Neural cell (in vitro differentiated cells): ENCODE results near the gene ARL15. TPM values are rescaled to one million over a fixed set of nuclear protein-coding genes. Genes with fewer than 3 reads are reported as not detected.

Source experiments
- H2AFZ ChIP-seq: fragments of 200-600, 300-800 bp; sonication (generic), shearing (Covaris generic); 2 replicates; pipeline ENCODE4 v1.6.0; 2014; ENCODE audit warnings: low read depth, mild to moderate bottlenecking, antibody characterized with exemption, low read length, moderate library complexity
- H3F3A ChIP-seq: fragments of 200-600 bp; shearing (Covaris generic); 2 replicates; pipeline ENCODE4 v1.6.1; 2016; ENCODE audit warnings: mild to moderate bottlenecking, moderate library complexity, mixed read lengths, antibody characterized with exemption, low read length; ENCODE audit not compliant: insufficient read depth, poor library complexity, severe bottlenecking
- H3K27ac ChIP-seq: fragments of 200-600, 300-800 bp; sonication (generic), shearing (Covaris generic); 2 replicates; pipeline ENCODE4 v1.5.1; 2014; ENCODE audit warnings: mild to moderate bottlenecking, low read length, moderate library complexity
- H3K27me3 ChIP-seq: fragments of 300-800, 200-600 bp; sonication (generic), shearing (Covaris generic); 2 replicates; pipeline ENCODE4 v1.6.0; 2014; ENCODE audit warnings: mild to moderate bottlenecking, low read depth, low read length, moderate library complexity; ENCODE audit not compliant: insufficient read depth
- H3K36me3 ChIP-seq: fragments of 300-800, 200-600 bp; sonication (generic), shearing (Covaris generic); 2 replicates; pipeline ENCODE4 v1.5.1; 2014; ENCODE audit warnings: mild to moderate bottlenecking, antibody characterized with exemption, low read length, moderate library complexity; ENCODE audit not compliant: insufficient read depth
- H3K4me2 ChIP-seq: fragments of 300-800, 200-600 bp; sonication (generic), shearing (Covaris generic); 2 replicates; pipeline ENCODE4 v1.6.0; 2014; ENCODE audit warnings: mild to moderate bottlenecking, low read length
- H3K4me3 ChIP-seq: fragments of 300-800, 200-600 bp; sonication (generic), shearing (Covaris generic); 2 replicates; pipeline ENCODE4 v1.5.1; 2014; ENCODE audit warnings: mild to moderate bottlenecking, low read length, moderate library complexity
- H3K79me2 ChIP-seq: fragments of 200-600 bp; shearing (Covaris generic); replicated peaks from 2 replicates; pipeline ENCODE4 v1.6.0; 2014; ENCODE audit warnings: mild to moderate bottlenecking, low read length, moderate library complexity; ENCODE audit not compliant: insufficient read depth
- H3K9ac ChIP-seq: fragments of 300-800, 200-600 bp; sonication (generic), shearing (Covaris generic); 2 replicates; pipeline ENCODE4 v1.6.1; 2016; ENCODE audit warnings: mild to moderate bottlenecking, low read length, mixed read lengths
- H3K9me2 ChIP-seq: fragments of 200-600 bp; shearing (Covaris generic); 2 replicates; pipeline ENCODE4 v1.6.1; 2016; ENCODE audit warnings: mild to moderate bottlenecking, low read length, mixed read lengths; ENCODE audit not compliant: insufficient read depth
- H3K9me3 ChIP-seq: fragments of 200-600, 300-800 bp; sonication (generic), shearing (Covaris generic); 2 replicates; pipeline ENCODE4 v1.6.1; 2016; ENCODE audit warnings: mild to moderate bottlenecking, mixed run types, low read length, moderate library complexity, mixed read lengths
- H4K20me1 ChIP-seq: fragments of 200-600 bp; shearing (Covaris generic); 2 replicates; pipeline ENCODE4 v1.6.1; 2016; ENCODE audit warnings: mild to moderate bottlenecking, mixed run types; ENCODE audit not compliant: insufficient read depth
- EP300 ChIP-seq: fragments of 450-650 bp; conservative IDR thresholded peaks from 2 replicates; pipeline ENCODE4 v1.6.1; 2014; ENCODE audit warnings: antibody characterized with exemption, mild to moderate bottlenecking, moderate library complexity; ENCODE audit not compliant: poor library complexity, severe bottlenecking
- EZH2 ChIP-seq: fragments of 200-600, 300-800 bp; shearing (Covaris generic), sonication (generic); IDR thresholded peaks from 2 replicates; pipeline ENCODE4 v1.6.1; 2014; ENCODE audit warnings: antibody characterized with exemption, low read length, borderline replicate concordance, mild to moderate bottlenecking; ENCODE audit not compliant: insufficient read depth, poor library complexity, severe bottlenecking
- MXI1 ChIP-seq: fragments of 450-650 bp; conservative IDR thresholded peaks from 2 replicates; pipeline ENCODE4 v1.6.1; 2014; ENCODE audit warnings: antibody characterized with exemption, mild to moderate bottlenecking; ENCODE audit not compliant: poor library complexity, severe bottlenecking
- POLR2AphosphoS5 ChIP-seq: IDR thresholded peaks from 2 replicates; pipeline ENCODE4 v1.6.1; 2012
- RAD21 ChIP-seq: fragments of 450-650 bp; conservative IDR thresholded peaks from 2 replicates; pipeline ENCODE4 v1.6.1; 2014; ENCODE audit warnings: antibody characterized with exemption, mild to moderate bottlenecking, moderate library complexity
- SMC3 ChIP-seq: fragments of 450-650 bp; conservative IDR thresholded peaks from 2 replicates; pipeline ENCODE4 v1.6.1; 2014; ENCODE audit warnings: antibody characterized with exemption, mild to moderate bottlenecking, moderate library complexity; ENCODE audit not compliant: poor library complexity
- TAF1 ChIP-seq: IDR thresholded peaks from 2 replicates; pipeline ENCODE4 v1.6.1; 2012; ENCODE audit warnings: low read depth
- polyA plus RNA-seq: library from polyadenylated mRNA; depleted of rRNA; stranded (reverse); fragments of >200 nt; gene quantifications from 2 replicates; pipeline ENCODE4 v1.2.3, GENCODE V29; 2014
- TF ChIP-seq, protein P1 (sequence below): IDR thresholded peaks from 2 replicates; pipeline ENCODE4 v1.6.1; 2012; ENCODE audit warnings: borderline replicate concordance
- TF ChIP-seq, protein P2 (sequence below): fragments of 450-650 bp; IDR thresholded peaks from 2 replicates; pipeline ENCODE4 v1.5.1; 2014; ENCODE audit warnings: antibody characterized with exemption, mild to moderate bottlenecking, moderate library complexity; ENCODE audit not compliant: poor library complexity, severe bottlenecking

The ARL15 gene
- polyA plus RNA-seq, 1 donor from 2014 or later: 51.9 TPM

DNA sequence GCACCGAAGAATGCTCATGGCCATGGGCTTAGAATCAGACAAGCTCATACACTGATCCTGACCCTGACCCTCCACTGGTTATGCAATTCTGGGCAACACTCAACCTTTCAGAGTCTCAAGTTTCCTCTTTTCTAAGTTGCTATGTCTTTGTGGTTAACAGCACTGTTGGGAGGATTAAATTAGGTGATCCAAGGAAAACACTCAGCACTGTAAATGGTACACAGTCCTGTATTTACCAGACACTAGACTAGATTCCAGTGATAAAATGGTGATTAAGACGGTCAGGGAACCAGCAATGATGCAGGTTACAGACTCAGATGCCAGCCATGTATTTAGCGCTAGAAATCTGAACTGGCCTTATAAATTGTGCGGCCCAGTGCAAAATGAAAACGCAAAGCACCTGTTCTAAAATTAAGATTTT, 8.1 kb downstream of the ARL15 start:
- no peaks in the 10 kb centered on the region for H3K27me3 ChIP-seq
- no peak overlapping the region for H3K4me3 ChIP-seq
- H3F3A ChIP-seq: no peaks in the 10 kb centered on the region
- peaks cover 3% of the 10 kb centered on the region for H3K79me2 ChIP-seq
- no peaks in the 10 kb centered on the region for H3K9me2 ChIP-seq
- H2AFZ ChIP-seq: no peak overlapping the region
- no peaks in the 10 kb centered on the region for H4K20me1 ChIP-seq
- no peak overlapping the region for H3K27ac ChIP-seq
- no peak overlapping the region for H3K4me2 ChIP-seq
- no peak overlapping the region for H3K9ac ChIP-seq
- TF ChIP-seq, protein P1, sequence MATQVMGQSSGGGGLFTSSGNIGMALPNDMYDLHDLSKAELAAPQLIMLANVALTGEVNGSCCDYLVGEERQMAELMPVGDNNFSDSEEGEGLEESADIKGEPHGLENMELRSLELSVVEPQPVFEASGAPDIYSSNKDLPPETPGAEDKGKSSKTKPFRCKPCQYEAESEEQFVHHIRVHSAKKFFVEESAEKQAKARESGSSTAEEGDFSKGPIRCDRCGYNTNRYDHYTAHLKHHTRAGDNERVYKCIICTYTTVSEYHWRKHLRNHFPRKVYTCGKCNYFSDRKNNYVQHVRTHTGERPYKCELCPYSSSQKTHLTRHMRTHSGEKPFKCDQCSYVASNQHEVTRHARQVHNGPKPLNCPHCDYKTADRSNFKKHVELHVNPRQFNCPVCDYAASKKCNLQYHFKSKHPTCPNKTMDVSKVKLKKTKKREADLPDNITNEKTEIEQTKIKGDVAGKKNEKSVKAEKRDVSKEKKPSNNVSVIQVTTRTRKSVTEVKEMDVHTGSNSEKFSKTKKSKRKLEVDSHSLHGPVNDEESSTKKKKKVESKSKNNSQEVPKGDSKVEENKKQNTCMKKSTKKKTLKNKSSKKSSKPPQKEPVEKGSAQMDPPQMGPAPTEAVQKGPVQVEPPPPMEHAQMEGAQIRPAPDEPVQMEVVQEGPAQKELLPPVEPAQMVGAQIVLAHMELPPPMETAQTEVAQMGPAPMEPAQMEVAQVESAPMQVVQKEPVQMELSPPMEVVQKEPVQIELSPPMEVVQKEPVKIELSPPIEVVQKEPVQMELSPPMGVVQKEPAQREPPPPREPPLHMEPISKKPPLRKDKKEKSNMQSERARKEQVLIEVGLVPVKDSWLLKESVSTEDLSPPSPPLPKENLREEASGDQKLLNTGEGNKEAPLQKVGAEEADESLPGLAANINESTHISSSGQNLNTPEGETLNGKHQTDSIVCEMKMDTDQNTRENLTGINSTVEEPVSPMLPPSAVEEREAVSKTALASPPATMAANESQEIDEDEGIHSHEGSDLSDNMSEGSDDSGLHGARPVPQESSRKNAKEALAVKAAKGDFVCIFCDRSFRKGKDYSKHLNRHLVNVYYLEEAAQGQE: no peak
- TF ChIP-seq EP300: no peak
- no peak for TF ChIP-seq MXI1
- no peak for TF ChIP-seq SMC3
- no peak for TF ChIP-seq TAF1
- TF ChIP-seq POLR2AphosphoS5: no peak
- no peak for TF ChIP-seq EZH2
- TF ChIP-seq, protein P2, sequence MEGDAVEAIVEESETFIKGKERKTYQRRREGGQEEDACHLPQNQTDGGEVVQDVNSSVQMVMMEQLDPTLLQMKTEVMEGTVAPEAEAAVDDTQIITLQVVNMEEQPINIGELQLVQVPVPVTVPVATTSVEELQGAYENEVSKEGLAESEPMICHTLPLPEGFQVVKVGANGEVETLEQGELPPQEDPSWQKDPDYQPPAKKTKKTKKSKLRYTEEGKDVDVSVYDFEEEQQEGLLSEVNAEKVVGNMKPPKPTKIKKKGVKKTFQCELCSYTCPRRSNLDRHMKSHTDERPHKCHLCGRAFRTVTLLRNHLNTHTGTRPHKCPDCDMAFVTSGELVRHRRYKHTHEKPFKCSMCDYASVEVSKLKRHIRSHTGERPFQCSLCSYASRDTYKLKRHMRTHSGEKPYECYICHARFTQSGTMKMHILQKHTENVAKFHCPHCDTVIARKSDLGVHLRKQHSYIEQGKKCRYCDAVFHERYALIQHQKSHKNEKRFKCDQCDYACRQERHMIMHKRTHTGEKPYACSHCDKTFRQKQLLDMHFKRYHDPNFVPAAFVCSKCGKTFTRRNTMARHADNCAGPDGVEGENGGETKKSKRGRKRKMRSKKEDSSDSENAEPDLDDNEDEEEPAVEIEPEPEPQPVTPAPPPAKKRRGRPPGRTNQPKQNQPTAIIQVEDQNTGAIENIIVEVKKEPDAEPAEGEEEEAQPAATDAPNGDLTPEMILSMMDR: no peak
- no peak for TF ChIP-seq RAD21
- no peaks in the 10 kb centered on the region for H3K36me3 ChIP-seq
- H3K9me3 ChIP-seq: no peaks in the 10 kb centered on the region

DNA sequence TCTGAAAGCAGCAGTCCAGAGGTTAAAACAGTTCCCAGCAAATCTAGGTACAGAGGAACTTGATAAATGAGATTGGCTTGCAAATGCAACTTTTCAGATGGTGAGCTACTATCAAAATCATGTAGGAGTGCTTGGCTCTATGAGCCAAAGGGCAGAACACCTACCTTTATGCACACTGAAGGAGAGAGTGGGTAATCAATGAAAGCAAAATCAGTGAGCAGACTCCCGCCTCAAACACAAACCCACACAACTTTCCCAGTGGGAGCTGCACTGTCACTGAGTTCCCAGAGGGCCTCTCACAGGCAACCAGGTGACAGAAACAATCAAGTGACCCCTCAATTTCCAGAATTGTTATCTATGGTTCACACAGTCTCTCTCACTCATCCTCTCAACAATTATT, 8.5 kb downstream of the ARL15 start:
- Histone ChIP-seq H4K20me1 (no peaks in the 10 kb centered on the region), H3K4me3 (no peak overlapping the region), H3K27ac (no peak overlapping the region), H3F3A (no peaks in the 10 kb centered on the region), H3K27me3 (no peaks in the 10 kb centered on the region), H3K36me3 (no peaks in the 10 kb centered on the region), H2AFZ (no peak overlapping the region), H3K79me2 (peaks cover 3% of the 10 kb centered on the region), H3K9me3 (no peaks in the 10 kb centered on the region), H3K9ac (no peak overlapping the region), H3K9me2 (no peaks in the 10 kb centered on the region), H3K4me2 (no peak overlapping the region)
- no peak for TF ChIP-seq EP300
- TF ChIP-seq, protein P2: no peak
- no peak for TF ChIP-seq RAD21
- TF ChIP-seq POLR2AphosphoS5: no peak
- TF ChIP-seq EZH2: no peak
- TF ChIP-seq, protein P1: no peak
- no peak for TF ChIP-seq SMC3
- TF ChIP-seq TAF1: no peak
